Testis (tissue), 3 donors: ENCODE data around the gene GMDS. TPM values are rescaled to one million over a fixed set of nuclear protein-coding genes. Genes with fewer than 3 reads are reported as not detected.

Experiments used
- DNase-seq: peaks from one replicate; pipeline ENCODE4 v3.0.0-alpha.2; 2019
- H3K27ac ChIP-seq, 2 donors: fragments of 200-600 bp; sonication (generic); one replicate each; pipeline ENCODE4 v1.5.1; 2019
- H3K27me3 ChIP-seq: fragments of 200-600 bp; sonication (generic); one replicate; pipeline ENCODE4 v1.5.1; 2019
- H3K36me3 ChIP-seq: fragments of 200-600 bp; sonication (generic); one replicate; pipeline ENCODE4 v1.5.1; 2017; ENCODE audit warnings: low read depth; ENCODE audit errors: missing control alignments
- H3K4me1 ChIP-seq: fragments of 200-600 bp; sonication (generic); one replicate; pipeline ENCODE4 v1.5.1; 2019
- H3K4me3 ChIP-seq, 2 donors: fragments of 200-600 bp; sonication (generic); one replicate each; pipeline ENCODE4 v1.5.1; 2017 to 2019
- H3K9me3 ChIP-seq: fragments of 200-600 bp; sonication (generic); one replicate; pipeline ENCODE4 v1.5.1; 2017
- POLR2A ChIP-seq: fragments of 450-650 bp; IDR thresholded peaks from one replicate; pipeline ENCODE4 v1.6.1; 2017; ENCODE audit warnings: antibody characterized with exemption, mild to moderate bottlenecking, moderate library complexity
- WGBS, 2 donors: methylation state at CpG; one replicate each; pipeline ENCODE4 v1.1.5; 2018; 5-methylcytosine and 5-hydroxymethylcytosine counted together
- intact Hi-C: fragments of 100-400 bp; cut with DNase I; formaldehyde crosslinking; loops from one replicate; pipeline ENCODE4 v1.15.1; 2023; ENCODE audit warnings: low total_unique reads
- polyA plus RNA-seq: library from polyadenylated mRNA; stranded (reverse); fragments of 350-450 nt; fragmentation: Illumina TruSeq; extraction: RNeasy Lipid Tissue Mini Kit (QIAGEN cat#74804); gene quantifications from one replicate; pipeline ENCODE4 v1.2.3, GENCODE V29; 2014; ENCODE audit warnings: low read depth, low replicate concordance; ENCODE audit not compliant: insufficient read depth
- total RNA-seq, 2 donors: library from RNA; depleted of rRNA; stranded (reverse); fragments of >200 nt; gene quantifications; one replicate each; pipeline ENCODE4 v1.2.3, GENCODE V29; 2016
- TF ChIP-seq, protein P1 (sequence below), 3 experiments: fragments of 450-650 bp in 2 of 3; fragments of 200-600 bp in 1 of 3; sonication (generic) in 1 of 3; IDR thresholded peaks; one replicate each; pipeline ENCODE4 v1.5.1; 2016 to 2019; ENCODE audit warnings: antibody characterized with exemption in 3 of 3, mild to moderate bottlenecking in 2 of 3, moderate library complexity in 1 of 3

Gene GMDS
- total and polyA plus RNA-seq, 3 donors from 2014 or later, result 19.6 to 31.1 (median 22.2) TPM

DNA sequence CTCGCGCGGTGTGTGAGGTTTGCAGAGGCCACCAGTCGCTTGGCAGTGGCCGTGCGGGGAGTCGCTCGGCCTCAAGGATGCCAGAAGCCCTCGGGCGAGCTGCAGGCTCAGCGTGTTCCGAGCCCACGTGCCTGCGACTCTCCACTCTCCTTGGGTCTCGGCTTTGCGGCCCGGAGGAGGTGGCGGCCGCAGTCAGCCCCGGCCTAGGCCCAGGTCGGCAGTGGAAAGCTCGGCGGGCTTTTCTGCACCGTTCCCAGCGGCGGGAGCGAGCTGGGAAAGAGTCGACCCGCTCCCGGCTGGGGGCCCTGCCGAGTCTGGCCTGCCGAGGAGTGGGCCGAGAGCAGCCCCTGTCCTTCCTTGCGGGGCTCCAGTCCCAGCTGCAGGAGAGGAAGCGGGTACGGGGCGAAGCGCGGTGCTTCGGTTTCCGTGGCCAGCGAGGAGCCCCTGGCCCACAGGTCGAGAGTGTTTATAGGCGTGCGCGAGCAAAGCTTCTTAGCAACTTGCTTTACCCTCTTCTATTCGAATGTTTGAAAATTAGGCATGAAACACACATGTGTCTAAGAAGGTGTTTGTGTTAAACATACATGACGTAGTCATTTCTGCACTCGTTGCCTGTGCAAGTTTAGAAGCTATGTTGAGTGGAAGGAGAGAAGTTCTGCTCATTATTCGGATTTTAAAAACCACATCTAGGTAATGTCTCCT lies 630.1 kb downstream of the GMDS start:
- no peak for DNase-seq
- TF ChIP-seq, protein P1, sequence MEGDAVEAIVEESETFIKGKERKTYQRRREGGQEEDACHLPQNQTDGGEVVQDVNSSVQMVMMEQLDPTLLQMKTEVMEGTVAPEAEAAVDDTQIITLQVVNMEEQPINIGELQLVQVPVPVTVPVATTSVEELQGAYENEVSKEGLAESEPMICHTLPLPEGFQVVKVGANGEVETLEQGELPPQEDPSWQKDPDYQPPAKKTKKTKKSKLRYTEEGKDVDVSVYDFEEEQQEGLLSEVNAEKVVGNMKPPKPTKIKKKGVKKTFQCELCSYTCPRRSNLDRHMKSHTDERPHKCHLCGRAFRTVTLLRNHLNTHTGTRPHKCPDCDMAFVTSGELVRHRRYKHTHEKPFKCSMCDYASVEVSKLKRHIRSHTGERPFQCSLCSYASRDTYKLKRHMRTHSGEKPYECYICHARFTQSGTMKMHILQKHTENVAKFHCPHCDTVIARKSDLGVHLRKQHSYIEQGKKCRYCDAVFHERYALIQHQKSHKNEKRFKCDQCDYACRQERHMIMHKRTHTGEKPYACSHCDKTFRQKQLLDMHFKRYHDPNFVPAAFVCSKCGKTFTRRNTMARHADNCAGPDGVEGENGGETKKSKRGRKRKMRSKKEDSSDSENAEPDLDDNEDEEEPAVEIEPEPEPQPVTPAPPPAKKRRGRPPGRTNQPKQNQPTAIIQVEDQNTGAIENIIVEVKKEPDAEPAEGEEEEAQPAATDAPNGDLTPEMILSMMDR (IDR thresholded peaks at IDR 0.05), result no peak
- no peak for TF ChIP-seq POLR2A
- Histone ChIP-seq H3K4me1 (no peaks in the 10 kb centered on the region), H3K27me3 (no peaks in the 10 kb centered on the region), H3K4me3 (peak overlapping the region; percentile 64 to 76), H3K9me3 (no peaks in the 10 kb centered on the region), H3K36me3 (no peaks in the 10 kb centered on the region), H3K27ac (peak overlapping the region; percentile 31 to 97)
- intact Hi-C loops, result no loop called here
- WGBS, 2 donors, result 30 to 60% methylated on average over 10 to 50 of the region's 50 CpGs

DNA sequence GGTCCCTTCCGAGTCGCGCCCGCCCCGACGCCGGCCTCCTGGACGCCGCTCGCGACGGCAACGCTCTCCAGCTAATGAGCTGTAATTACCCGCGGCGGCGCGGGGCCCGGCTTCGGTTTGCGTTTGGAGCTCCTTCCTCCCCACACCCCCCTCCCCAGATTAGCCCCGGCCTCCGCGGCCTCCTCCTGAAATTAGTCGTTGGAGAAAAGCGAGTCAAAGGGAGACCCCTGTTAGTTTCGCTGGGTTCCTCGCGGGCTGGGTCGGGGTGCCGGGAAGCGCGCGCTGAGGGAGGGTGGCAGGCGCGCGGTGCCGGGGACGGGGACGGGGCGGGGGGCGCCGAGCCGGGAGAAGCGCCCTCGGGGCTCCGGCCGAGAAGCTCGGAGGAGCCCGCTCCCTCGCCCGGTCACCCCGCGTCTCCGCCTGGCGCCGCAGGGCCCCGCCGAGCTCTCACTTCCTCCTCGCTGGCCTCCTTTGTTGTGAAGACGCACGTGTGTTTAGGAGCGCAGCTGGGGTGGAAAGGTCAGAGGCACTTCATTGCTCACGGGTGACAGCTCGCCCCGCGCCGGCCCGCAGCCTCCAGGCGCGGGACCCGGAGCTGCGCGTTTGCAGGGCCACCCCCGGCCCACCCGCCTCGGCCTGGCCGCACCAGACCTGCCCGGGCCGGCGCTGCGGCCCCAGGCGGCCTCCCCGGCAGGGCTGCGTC lies 630.8 kb downstream of the GMDS start:
- intact Hi-C loops, result no loop called here
- Histone ChIP-seq H3K27me3 (no peaks in the 10 kb centered on the region), H3K4me3 (peak overlapping the region; percentile 64 to 76), H3K4me1 (no peaks in the 10 kb centered on the region), H3K36me3 (no peaks in the 10 kb centered on the region), H3K27ac (peak overlapping the region; percentile 69 to 97), H3K9me3 (no peaks in the 10 kb centered on the region)
- 10 to 28% methylated on average over 2 to 74 of the region's 85 CpGs for WGBS, 2 donors
- TF ChIP-seq POLR2A, result no peak
- TF ChIP-seq, protein P1 (IDR thresholded peaks at IDR 0.05), result no peak
- DNase-seq, result no peak

DNA sequence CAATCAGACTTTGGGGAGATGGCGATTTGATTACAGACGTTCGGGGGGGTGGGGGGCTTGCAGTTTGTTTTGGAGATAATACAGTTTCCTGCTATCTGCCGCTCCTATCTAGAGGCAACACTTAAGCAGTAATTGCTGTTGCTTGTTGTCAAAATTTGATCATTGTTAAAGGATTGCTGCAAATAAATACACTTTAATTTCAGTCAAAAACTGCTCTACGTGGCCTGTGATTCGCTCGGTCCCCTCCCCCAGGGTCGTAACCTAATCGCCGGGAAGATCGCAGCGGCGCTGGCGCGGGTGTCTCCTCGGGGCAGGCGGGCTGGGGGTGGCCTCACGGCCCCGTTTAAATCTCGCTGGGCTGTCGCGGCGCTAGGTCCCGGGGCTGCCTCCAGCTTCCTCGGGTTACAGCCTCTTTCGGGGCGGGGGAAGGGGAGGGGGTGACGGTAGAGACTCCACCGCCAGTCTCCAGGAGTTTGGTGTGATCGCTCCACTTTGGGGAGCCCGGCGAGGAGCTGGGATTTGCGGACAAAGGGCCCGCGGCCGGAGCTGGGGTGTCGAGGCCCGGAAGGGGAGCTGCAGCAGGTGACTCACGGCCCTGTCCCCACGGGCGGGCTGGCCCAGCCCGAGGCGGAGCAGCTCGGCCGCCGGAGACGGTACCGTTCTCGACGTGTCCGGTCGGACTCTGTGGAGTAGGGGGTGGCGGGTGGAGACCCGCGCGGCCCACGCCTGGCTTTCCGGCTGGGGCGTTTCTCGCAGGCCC lies 631.5 kb downstream of the GMDS start:
- Histone ChIP-seq H3K27ac (peak overlapping the region; percentile 69 to 97), H3K4me1 (no peaks in the 10 kb centered on the region), H3K27me3 (no peaks in the 10 kb centered on the region), H3K36me3 (no peaks in the 10 kb centered on the region), H3K9me3 (no peaks in the 10 kb centered on the region), H3K4me3 (peak overlapping the region; percentile 64 to 76)
- TF ChIP-seq, protein P1 (IDR thresholded peaks at IDR 0.05), result no peak
- TF ChIP-seq POLR2A, result no peak
- DNase-seq, result no peak
- intact Hi-C loops, result no loop called here
- 8 to 26% methylated on average over 12 to 60 of the region's 60 CpGs for WGBS, 2 donors

DNA sequence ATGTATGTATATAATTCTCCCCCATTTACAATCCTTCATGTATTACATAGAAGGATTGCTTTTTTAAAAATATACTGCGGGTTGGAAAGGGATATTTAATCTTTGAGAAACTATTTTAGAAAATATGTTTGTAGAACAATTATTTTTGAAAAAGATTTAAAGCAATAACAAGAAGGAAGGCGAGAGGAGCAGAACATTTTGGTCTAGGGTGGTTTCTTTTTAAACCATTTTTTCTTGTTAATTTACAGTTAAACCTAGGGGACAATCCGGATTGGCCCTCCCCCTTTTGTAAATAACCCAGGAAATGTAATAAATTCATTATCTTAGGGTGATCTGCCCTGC lies 632.1 kb downstream of the GMDS start:
- Histone ChIP-seq H3K36me3 (no peaks in the 10 kb centered on the region), H3K4me3 (peak overlapping the region; percentile 64 to 76), H3K4me1 (no peaks in the 10 kb centered on the region), H3K27ac (peak overlapping the region in 1 of 2 donors; percentile 97), H3K9me3 (no peaks in the 10 kb centered on the region), H3K27me3 (no peaks in the 10 kb centered on the region)
- no peak for DNase-seq
- TF ChIP-seq POLR2A, result no peak
- TF ChIP-seq, protein P1 (IDR thresholded peaks at IDR 0.05), result no peak
- intact Hi-C loops, result no loop called here
- WGBS, 2 donors, result 16 to 17% methylated on average over 3 of the region's 3 CpGs
